Activated naive CD8-positive, alpha-beta T cell treated with anti-CD3 and anti-CD28 coated beads for 36 hours (primary cell): ENCODE measurements around the gene SLU7. TPM values are rescaled to one million over a fixed set of nuclear protein-coding genes. Genes with fewer than 3 reads are reported as not detected.

ENCODE experiments used
- DNase-seq: peaks from one replicate; pipeline ENCODE4 v3.0.0; 2021
- H3K27ac Mint-ChIP-seq: one replicate; pipeline ENCODE4 v1.8.0; 2022; ENCODE audit warnings: mild to moderate bottlenecking, moderate library complexity, mixed read lengths
- H3K27me3 Mint-ChIP-seq: one replicate; pipeline ENCODE4 v1.8.0; 2022; ENCODE audit warnings: mild to moderate bottlenecking, mixed read lengths
- H3K36me3 Mint-ChIP-seq: one replicate; pipeline ENCODE4 v1.8.0; 2021; ENCODE audit warnings: mild to moderate bottlenecking, mixed read lengths
- H3K4me1 Mint-ChIP-seq: one replicate; pipeline ENCODE4 v1.8.0; 2021; ENCODE audit warnings: mixed read lengths
- H3K4me3 Mint-ChIP-seq: one replicate; pipeline ENCODE4 v1.8.0; 2022; ENCODE audit warnings: mild to moderate bottlenecking, moderate library complexity, mixed read lengths
- H3K9me3 Mint-ChIP-seq: one replicate; pipeline ENCODE4 v1.8.0; 2022; ENCODE audit warnings: mixed read lengths
- total RNA-seq, 2 experiments: library from RNA; stranded (reverse); gene quantifications; one replicate each; pipeline ENCODE4 v1.2.3, GENCODE V29; 2021

The SLU7 gene
- total RNA-seq, 2 experiments from 2014 or later: 42.2 to 43.7 TPM

- peaks cover 10% of the 10 kb centered on the region for H3K4me1 Mint-ChIP-seq
- no peaks in the 10 kb centered on the region for H3K27me3 Mint-ChIP-seq
- H3K36me3 Mint-ChIP-seq: peaks cover 7% of the 10 kb centered on the region
- H3K9me3 Mint-ChIP-seq: no peaks in the 10 kb centered on the region
- H3K27ac Mint-ChIP-seq: no peak overlapping the region
- peak overlapping the region; percentile 85 for H3K4me3 Mint-ChIP-seq
- DNase-seq: no peak
Measured at GRCh38 chr5:160398806-160399205, 20.1 kb downstream of the SLU7 start.

GRCh38 chr5:160397492-160397891 lies 21.4 kb downstream of the SLU7 start:
- Mint-ChIP-seq H3K4me3 (no peak overlapping the region), H3K36me3 (peaks cover 2% of the 10 kb centered on the region), H3K9me3 (no peaks in the 10 kb centered on the region), H3K4me1 (peaks cover 10% of the 10 kb centered on the region), H3K27me3 (no peaks in the 10 kb centered on the region), H3K27ac (no peak overlapping the region)
- no peak for DNase-seq

DNA sequence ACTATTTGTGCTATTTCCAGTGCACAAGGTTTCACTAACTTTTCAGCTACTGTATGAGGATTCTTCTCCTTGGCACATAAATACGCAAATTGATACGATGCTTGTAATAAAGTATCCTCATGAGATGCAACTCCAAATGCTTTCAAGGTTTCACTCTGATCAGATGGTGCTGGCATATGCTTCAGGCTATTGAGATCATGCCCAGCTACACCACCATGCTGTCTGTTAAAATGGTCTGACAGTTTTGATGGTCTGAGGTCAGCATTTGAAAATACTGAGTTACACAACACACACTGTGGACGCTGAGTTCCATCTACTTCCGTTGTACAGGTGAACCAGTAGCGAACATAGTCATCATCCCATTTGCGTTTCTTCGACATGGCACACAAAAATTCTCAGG lies 23.8 kb downstream of the SLU7 start:
- Mint-ChIP-seq H3K4me1 (peaks cover 9% of the 10 kb centered on the region), H3K27ac (no peak overlapping the region), H3K9me3 (no peaks in the 10 kb centered on the region), H3K4me3 (no peak overlapping the region), H3K36me3 (no peaks in the 10 kb centered on the region), H3K27me3 (no peaks in the 10 kb centered on the region)
- DNase-seq: no peak

- Mint-ChIP-seq H3K4me3 (no peak overlapping the region), H3K27me3 (no peaks in the 10 kb centered on the region), H3K27ac (no peak overlapping the region), H3K9me3 (peaks cover 16% of the 10 kb centered on the region), H3K36me3 (peaks cover 6% of the 10 kb centered on the region), H3K4me1 (no peaks in the 10 kb centered on the region)
- DNase-seq: no peak
Measured at GRCh38 chr5:160390787-160391696, 27.8 kb downstream of the SLU7 start.

DNA sequence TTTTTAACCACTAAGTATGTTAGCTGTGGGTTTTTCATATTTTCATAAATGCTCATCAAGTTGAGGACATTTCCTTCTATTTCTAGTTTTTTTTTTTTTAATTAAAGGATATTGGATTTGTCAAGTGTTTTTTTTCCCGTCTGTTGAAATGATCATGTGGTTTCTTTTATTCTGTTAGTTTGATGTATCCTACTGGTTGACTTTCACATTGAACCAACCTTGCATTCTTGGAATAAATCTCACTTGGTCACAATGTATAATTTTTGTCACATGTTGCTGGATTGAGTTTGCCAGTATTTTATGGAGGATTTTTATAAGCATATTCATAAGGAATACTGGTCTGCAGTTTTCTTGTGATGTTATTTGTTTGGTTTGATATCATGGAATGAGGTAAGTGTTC lies 31.4 kb downstream of the SLU7 start:
- DNase-seq: no peak
- no peaks in the 10 kb centered on the region for H3K4me1 Mint-ChIP-seq

GRCh38 chr5:160385496-160385895 lies 33.4 kb downstream of the SLU7 start:
- Mint-ChIP-seq H3K27ac (no peak overlapping the region), H3K9me3 (peaks cover 17% of the 10 kb centered on the region), H3K4me3 (no peak overlapping the region), H3K27me3 (no peaks in the 10 kb centered on the region), H3K4me1 (no peaks in the 10 kb centered on the region), H3K36me3 (peaks cover 6% of the 10 kb centered on the region)
- DNase-seq: no peak

More for the DNA sequence above, 31.4 kb downstream of the SLU7 start:
- Mint-ChIP-seq H3K27ac (no peak overlapping the region), H3K4me3 (no peak overlapping the region), H3K9me3 (peaks cover 17% of the 10 kb centered on the region), H3K27me3 (no peaks in the 10 kb centered on the region), H3K36me3 (peaks cover 6% of the 10 kb centered on the region)

DNA sequence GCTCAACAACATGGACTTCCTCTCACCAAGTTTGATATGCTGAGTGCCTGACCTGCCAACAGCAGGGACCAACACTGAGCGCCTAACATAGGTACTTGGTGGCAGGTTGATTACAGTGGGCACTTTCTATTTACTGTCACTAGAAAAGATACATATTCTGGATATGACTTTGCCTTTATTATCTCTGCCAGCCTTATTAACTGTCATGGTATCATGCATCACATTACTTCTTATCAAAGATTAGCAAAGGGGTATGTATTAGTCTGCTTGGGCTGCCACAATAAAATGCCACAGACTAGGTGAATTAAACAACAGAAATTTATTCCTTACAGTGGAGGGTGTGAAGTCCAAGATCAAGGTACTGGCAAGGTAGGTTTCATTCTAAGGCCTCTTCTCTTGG lies 34.2 kb downstream of the SLU7 start:
- H3K4me1 Mint-ChIP-seq: no peaks in the 10 kb centered on the region
- H3K27me3 Mint-ChIP-seq: no peaks in the 10 kb centered on the region
- no peak overlapping the region for H3K4me3 Mint-ChIP-seq
- H3K27ac Mint-ChIP-seq: no peak overlapping the region
- H3K9me3 Mint-ChIP-seq: peaks cover 17% of the 10 kb centered on the region
- peaks cover 6% of the 10 kb centered on the region for H3K36me3 Mint-ChIP-seq
- DNase-seq: no peak

DNA sequence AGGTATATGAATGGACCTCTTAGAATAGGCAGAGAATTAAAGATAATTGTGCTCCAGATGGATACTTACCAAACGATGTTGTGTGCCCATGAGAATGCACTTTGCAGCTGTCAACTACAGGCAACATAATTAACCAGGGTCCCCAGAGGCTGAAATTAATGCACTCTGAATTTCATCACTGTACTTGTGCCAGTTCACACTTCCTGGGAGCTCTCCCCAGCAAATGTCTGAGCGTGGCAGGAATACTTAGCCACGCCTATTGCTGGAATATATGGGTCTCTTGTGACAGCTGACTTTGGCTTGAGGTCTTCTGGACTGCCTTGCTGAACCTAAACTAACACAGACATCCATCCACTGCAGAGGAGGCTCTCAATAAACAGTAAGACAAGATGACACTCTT lies 36.5 kb downstream of the SLU7 start:
- Mint-ChIP-seq H3K27ac (no peak overlapping the region), H3K36me3 (no peaks in the 10 kb centered on the region), H3K9me3 (peaks cover 7% of the 10 kb centered on the region), H3K27me3 (peaks cover 7% of the 10 kb centered on the region), H3K4me3 (no peak overlapping the region), H3K4me1 (no peaks in the 10 kb centered on the region)
- DNase-seq: no peak

- Mint-ChIP-seq H3K27ac (no peak overlapping the region), H3K4me3 (no peak overlapping the region), H3K36me3 (no peaks in the 10 kb centered on the region), H3K4me1 (no peaks in the 10 kb centered on the region), H3K9me3 (peaks cover 2% of the 10 kb centered on the region), H3K27me3 (peaks cover 14% of the 10 kb centered on the region)
- no peak for DNase-seq
Measured at GRCh38 chr5:160380041-160380440, 38.8 kb downstream of the SLU7 start.

- Mint-ChIP-seq H3K4me1 (no peaks in the 10 kb centered on the region), H3K27ac (no peak overlapping the region), H3K36me3 (no peaks in the 10 kb centered on the region), H3K4me3 (no peak overlapping the region), H3K27me3 (peaks cover 18% of the 10 kb centered on the region), H3K9me3 (peaks cover 2% of the 10 kb centered on the region)
- no peak for DNase-seq
Measured at GRCh38 chr5:160379511-160379910, 39.4 kb downstream of the SLU7 start.

DNA sequence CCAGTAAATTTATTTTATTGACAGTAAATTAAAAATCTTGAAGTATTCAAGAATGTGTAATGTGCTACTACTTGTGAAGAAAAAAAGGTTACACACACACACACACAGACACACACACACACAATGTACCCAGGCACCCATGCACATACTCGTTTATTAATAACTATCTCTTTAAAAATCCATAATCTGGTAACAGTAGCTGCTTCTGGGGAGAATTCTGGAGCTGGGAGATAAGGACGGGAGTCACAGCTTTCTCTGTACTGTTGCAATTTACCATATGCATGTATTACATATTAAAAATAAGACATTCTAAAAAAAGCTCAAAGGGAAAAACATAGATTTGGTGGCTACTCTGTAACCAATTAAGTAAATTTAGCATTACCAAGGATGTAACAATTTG lies 40.6 kb downstream of the SLU7 start:
- DNase-seq: no peak
- Mint-ChIP-seq H3K9me3 (peaks cover 2% of the 10 kb centered on the region), H3K27ac (no peak overlapping the region), H3K4me3 (no peak overlapping the region), H3K36me3 (no peaks in the 10 kb centered on the region), H3K27me3 (peaks cover 27% of the 10 kb centered on the region), H3K4me1 (no peaks in the 10 kb centered on the region)

DNA sequence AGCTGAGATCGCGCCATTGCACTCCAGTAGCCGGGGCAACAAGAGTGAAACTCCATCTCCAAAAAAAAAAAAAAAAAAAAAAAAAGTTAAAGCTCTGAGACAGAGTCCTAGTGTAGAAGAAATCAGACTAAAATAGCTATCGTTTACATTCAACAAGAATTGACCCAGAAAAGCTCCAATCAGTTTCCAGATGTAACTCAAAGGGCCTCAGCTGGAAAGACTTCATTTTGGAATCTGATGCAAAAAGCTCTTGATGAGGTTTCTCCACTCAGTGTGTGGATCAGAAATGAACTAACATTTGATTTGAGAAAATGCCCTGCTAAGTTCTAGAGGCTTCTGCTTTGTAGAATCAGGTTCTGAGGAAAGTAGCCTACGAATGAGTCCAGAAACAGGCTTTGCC lies 41.2 kb downstream of the SLU7 start:
- H3K27me3 Mint-ChIP-seq: peaks cover 33% of the 10 kb centered on the region
- H3K4me3 Mint-ChIP-seq: no peak overlapping the region
- no peaks in the 10 kb centered on the region for H3K9me3 Mint-ChIP-seq

GRCh38 chr5:160376416-160376815 lies 42.5 kb downstream of the SLU7 start:
- Mint-ChIP-seq H3K27me3 (peaks cover 44% of the 10 kb centered on the region), H3K4me1 (no peaks in the 10 kb centered on the region), H3K9me3 (no peaks in the 10 kb centered on the region), H3K36me3 (no peaks in the 10 kb centered on the region), H3K4me3 (no peak overlapping the region), H3K27ac (no peak overlapping the region)
- DNase-seq: no peak

More for the DNA sequence above, 41.2 kb downstream of the SLU7 start:
- no peaks in the 10 kb centered on the region for H3K4me1 Mint-ChIP-seq
- no peaks in the 10 kb centered on the region for H3K36me3 Mint-ChIP-seq
- no peak for DNase-seq
- no peak overlapping the region for H3K27ac Mint-ChIP-seq

- peaks cover under 1% of the 10 kb centered on the region for H3K4me1 Mint-ChIP-seq
- DNase-seq: no peak
- H3K4me3 Mint-ChIP-seq: no peak overlapping the region
- H3K36me3 Mint-ChIP-seq: no peaks in the 10 kb centered on the region
- no peaks in the 10 kb centered on the region for H3K9me3 Mint-ChIP-seq
- peaks cover 51% of the 10 kb centered on the region for H3K27me3 Mint-ChIP-seq
- H3K27ac Mint-ChIP-seq: no peak overlapping the region
Measured at GRCh38 chr5:160375701-160376100, 43.2 kb downstream of the SLU7 start.

DNA sequence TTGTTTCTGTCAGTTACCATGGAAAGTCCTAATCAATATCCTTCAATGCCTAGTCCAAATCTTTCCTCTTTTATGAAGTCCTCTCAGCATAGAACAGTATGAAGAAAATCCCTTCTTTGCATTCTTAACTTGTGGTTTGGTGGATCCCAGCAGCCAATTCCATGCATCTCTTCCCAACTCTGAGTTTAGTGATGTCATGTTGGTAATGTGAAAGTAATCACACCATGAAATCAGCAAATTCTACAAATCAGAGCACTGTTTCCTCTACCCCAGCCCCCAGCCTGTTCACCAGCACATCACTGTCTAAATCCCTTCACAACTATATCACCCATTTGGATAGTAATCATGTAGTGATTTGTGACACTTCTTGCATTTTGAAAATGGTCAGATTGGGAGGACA lies 43.7 kb downstream of the SLU7 start:
- peaks cover 54% of the 10 kb centered on the region for H3K27me3 Mint-ChIP-seq
- H3K4me3 Mint-ChIP-seq: no peak overlapping the region
- no peaks in the 10 kb centered on the region for H3K9me3 Mint-ChIP-seq
- no peaks in the 10 kb centered on the region for H3K36me3 Mint-ChIP-seq
- peaks cover 2% of the 10 kb centered on the region for H3K4me1 Mint-ChIP-seq
- H3K27ac Mint-ChIP-seq: no peak overlapping the region
- no peak for DNase-seq

DNA sequence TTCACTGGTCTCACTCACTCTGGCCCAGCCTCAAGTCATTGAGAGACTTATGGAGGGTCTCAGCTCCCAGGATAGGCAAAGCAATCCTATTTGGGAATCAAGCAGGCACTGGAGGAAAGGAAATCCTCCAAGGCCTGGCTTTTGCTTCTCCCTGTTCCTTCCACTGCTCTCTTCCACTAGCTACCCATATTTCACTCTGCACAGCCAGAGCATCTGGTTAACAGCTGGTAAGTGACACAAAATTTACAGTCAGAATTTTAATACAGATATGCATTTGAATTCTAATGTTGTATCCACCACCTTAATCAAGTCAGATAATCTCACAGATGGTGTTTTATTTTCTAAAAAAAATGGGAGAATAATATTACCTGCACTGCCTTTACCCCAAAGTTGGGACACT lies 47.6 kb downstream of the SLU7 start:
- H3K9me3 Mint-ChIP-seq: no peaks in the 10 kb centered on the region
- peaks cover 80% of the 10 kb centered on the region for H3K27me3 Mint-ChIP-seq
- H3K4me1 Mint-ChIP-seq: peaks cover 9% of the 10 kb centered on the region
- no peak overlapping the region for H3K4me3 Mint-ChIP-seq
- H3K36me3 Mint-ChIP-seq: no peaks in the 10 kb centered on the region
- DNase-seq: no peak
- no peak overlapping the region for H3K27ac Mint-ChIP-seq
